ENCODE measurements around the gene LDLRAD4. TPM values are rescaled to one million over a fixed set of nuclear protein-coding genes. Genes with fewer than 3 reads are reported as not detected.

LDLRAD4 gene
- polyA plus RNA-seq, 1 of the 3 experiments (the other 2 are of a cell fraction), result 0.16 TPM

DNA sequence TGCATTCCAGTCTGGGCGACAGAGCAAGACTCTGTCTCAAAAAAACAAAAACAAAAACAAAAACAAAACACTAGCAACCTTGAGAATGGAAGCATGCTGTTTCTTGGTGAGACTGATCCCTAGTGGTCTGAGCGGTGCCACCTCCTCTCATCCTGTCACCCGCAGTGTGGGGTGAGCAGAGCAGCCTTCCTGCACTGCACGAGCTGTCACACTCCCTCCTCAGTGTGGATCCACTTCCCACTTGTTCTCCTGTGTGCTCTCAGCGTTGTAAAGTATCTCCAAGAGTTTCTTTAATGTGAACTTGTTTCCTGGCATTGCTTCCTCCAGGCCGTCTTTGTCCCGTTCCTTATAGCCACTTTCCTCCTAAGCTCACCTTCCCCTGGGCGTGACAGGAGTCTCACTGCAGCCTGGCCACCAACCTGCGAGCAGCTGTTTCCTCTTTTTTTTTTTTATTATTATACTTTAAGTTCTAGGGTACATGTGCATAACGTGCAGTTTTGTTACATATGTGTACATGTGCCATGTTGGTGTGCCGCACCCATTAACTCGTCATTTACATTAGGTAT is 287.3 kb downstream of the LDLRAD4 start (continued):
- TF ChIP-seq MEF2A (IDR thresholded peaks at IDR 0.05; ENCODE audit: borderline replicate concordance, low read depth), result no peak
- TF ChIP-seq GATA2 (CRISPR knock-in tag; IDR thresholded peaks at IDR 0.05), result no peak

DNA sequence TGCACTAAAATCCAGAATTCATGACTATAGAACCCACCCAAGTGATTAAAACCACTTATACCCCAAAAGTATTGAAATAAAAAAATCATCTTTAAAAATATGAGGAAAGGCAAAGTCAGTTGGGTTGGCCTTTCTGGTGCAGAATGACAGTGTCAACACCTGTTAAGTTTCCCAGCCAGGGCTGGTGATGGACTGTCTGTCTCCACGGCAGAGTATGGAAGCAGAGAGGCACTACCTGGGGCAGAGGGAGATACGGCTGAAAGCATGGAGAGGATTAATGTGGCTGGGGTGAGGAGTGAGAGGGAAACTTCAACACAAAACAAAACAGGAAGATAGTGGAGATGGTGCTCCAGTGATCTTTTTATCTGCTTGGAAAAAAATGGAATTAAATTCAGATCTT is 292.0 kb downstream of the LDLRAD4 start:
- Histone ChIP-seq H3K9me3 (no peaks in the 10 kb centered on the region), H3F3A (replicated peaks; ENCODE audit: insufficient read depth) (no peaks in the 10 kb centered on the region), H3K4me2 (no peak overlapping the region), H2AFZ (ENCODE audit: low read depth) (no peak overlapping the region), H3K36me3 (replicated peaks in 1 of 2; ENCODE audit: control insufficient read depth in 1 of 2, insufficient read depth in 2 of 2, low read length in 1 of 2) (no peaks in the 10 kb centered on the region), H4K20me1 (ENCODE audit: insufficient read depth) (no peaks in the 10 kb centered on the region), H3K4me1 (ENCODE audit: control insufficient read depth in 1 of 2, insufficient read depth in 2 of 2, low read depth in 1 of 2, low read length in 1 of 2) (peaks cover 0 to 16% of the 10 kb centered on the region in 2 experiments; a peak in 1 of 4 replicates), H3K9me2 (no peaks in the 10 kb centered on the region), H3K79me2 (ENCODE audit: insufficient read depth) (no peaks in the 10 kb centered on the region), H3K27ac (ENCODE audit: low read depth in 2 of 2, low read length in 1 of 2) (no peak overlapping the region), H3K27me3 (ENCODE audit: insufficient read depth) (no peaks in the 10 kb centered on the region), H3K4me3 (ENCODE audit: low read depth in 2 of 2, low read length in 1 of 2) (no peak overlapping the region), H3K9ac (no peak overlapping the region)
- no peak for DNase-seq
- WGBS (ENCODE audit: low lambda C conversion rate), result 60% methylated on average over 2 of the region's 2 CpGs
- no peak for TF ChIP-seq GATA2 (CRISPR knock-in tag; IDR thresholded peaks at IDR 0.05)
- no peak for TF ChIP-seq RCOR1 (IDR thresholded peaks at IDR 0.05; ENCODE audit: low read length)
- TF ChIP-seq, protein P1, sequence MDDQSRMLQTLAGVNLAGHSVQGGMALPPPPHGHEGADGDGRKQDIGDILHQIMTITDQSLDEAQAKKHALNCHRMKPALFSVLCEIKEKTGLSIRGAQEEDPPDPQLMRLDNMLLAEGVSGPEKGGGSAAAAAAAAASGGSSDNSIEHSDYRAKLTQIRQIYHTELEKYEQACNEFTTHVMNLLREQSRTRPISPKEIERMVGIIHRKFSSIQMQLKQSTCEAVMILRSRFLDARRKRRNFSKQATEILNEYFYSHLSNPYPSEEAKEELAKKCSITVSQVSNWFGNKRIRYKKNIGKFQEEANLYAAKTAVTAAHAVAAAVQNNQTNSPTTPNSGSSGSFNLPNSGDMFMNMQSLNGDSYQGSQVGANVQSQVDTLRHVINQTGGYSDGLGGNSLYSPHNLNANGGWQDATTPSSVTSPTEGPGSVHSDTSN (IDR thresholded peaks at IDR 0.05), result no peak
- TF ChIP-seq, protein P2, sequence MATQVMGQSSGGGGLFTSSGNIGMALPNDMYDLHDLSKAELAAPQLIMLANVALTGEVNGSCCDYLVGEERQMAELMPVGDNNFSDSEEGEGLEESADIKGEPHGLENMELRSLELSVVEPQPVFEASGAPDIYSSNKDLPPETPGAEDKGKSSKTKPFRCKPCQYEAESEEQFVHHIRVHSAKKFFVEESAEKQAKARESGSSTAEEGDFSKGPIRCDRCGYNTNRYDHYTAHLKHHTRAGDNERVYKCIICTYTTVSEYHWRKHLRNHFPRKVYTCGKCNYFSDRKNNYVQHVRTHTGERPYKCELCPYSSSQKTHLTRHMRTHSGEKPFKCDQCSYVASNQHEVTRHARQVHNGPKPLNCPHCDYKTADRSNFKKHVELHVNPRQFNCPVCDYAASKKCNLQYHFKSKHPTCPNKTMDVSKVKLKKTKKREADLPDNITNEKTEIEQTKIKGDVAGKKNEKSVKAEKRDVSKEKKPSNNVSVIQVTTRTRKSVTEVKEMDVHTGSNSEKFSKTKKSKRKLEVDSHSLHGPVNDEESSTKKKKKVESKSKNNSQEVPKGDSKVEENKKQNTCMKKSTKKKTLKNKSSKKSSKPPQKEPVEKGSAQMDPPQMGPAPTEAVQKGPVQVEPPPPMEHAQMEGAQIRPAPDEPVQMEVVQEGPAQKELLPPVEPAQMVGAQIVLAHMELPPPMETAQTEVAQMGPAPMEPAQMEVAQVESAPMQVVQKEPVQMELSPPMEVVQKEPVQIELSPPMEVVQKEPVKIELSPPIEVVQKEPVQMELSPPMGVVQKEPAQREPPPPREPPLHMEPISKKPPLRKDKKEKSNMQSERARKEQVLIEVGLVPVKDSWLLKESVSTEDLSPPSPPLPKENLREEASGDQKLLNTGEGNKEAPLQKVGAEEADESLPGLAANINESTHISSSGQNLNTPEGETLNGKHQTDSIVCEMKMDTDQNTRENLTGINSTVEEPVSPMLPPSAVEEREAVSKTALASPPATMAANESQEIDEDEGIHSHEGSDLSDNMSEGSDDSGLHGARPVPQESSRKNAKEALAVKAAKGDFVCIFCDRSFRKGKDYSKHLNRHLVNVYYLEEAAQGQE (IDR thresholded peaks at IDR 0.05; ENCODE audit: low read depth, low read length), result no peak
- TF ChIP-seq GABPA (IDR thresholded peaks at IDR 0.05; ENCODE audit: low read depth), result no peak
- TF ChIP-seq CHD2 (IDR thresholded peaks at IDR 0.05; ENCODE audit: low read length, partially characterized antibody), result no peak
- TF ChIP-seq MEF2A (IDR thresholded peaks at IDR 0.05; ENCODE audit: borderline replicate concordance, low read depth), result no peak
- no peak for TF ChIP-seq EZH2phosphoT487 (IDR thresholded peaks at IDR 0.05; ENCODE audit: borderline replicate concordance, low read depth)
- no peak for TF ChIP-seq JUND (IDR thresholded peaks at IDR 0.05)
- TF ChIP-seq TEAD4 (IDR thresholded peaks at IDR 0.05; ENCODE audit: borderline replicate concordance, insufficient read depth), result no peak
- no peak for TF ChIP-seq MXI1 (IDR thresholded peaks at IDR 0.05; ENCODE audit: low read depth, low read length)
- TF ChIP-seq, protein P3, sequence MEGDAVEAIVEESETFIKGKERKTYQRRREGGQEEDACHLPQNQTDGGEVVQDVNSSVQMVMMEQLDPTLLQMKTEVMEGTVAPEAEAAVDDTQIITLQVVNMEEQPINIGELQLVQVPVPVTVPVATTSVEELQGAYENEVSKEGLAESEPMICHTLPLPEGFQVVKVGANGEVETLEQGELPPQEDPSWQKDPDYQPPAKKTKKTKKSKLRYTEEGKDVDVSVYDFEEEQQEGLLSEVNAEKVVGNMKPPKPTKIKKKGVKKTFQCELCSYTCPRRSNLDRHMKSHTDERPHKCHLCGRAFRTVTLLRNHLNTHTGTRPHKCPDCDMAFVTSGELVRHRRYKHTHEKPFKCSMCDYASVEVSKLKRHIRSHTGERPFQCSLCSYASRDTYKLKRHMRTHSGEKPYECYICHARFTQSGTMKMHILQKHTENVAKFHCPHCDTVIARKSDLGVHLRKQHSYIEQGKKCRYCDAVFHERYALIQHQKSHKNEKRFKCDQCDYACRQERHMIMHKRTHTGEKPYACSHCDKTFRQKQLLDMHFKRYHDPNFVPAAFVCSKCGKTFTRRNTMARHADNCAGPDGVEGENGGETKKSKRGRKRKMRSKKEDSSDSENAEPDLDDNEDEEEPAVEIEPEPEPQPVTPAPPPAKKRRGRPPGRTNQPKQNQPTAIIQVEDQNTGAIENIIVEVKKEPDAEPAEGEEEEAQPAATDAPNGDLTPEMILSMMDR (IDR thresholded peaks at IDR 0.05), result no peak
- CTCF ChIA-PET, result no interaction called here
- POLR2A ChIA-PET, result no interaction called here

All from SK-N-SH (cell line).